Measurements from ENCODE around the gene DNER. TPM values are rescaled to one million over a fixed set of nuclear protein-coding genes. Genes with fewer than 3 reads are reported as not detected.

The DNER gene
- polyA plus RNA-seq, 1 of the 3 experiments (the other 2 are of a cell fraction) = 1.4 TPM

DNA sequence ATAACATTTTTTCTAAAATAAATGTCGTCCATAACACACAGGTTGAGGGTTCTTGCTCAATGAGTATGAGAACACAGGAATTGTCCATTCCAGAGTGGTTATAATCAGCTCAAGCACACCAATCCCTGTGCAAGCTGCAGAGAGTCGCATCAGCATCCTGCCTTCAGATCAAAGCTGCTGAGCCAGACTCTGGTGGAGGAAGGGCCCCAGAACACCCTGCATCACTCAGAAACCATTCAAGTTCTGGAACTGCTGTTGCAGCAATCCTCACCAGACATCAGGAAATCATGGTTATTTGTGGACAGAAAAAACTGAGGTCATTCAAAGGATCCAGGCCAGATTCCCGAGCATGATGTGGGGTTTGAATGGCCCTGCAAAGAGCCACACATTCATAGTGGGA, 44.5 kb downstream of the DNER start (continued):
- TF ChIP-seq, protein P1, sequence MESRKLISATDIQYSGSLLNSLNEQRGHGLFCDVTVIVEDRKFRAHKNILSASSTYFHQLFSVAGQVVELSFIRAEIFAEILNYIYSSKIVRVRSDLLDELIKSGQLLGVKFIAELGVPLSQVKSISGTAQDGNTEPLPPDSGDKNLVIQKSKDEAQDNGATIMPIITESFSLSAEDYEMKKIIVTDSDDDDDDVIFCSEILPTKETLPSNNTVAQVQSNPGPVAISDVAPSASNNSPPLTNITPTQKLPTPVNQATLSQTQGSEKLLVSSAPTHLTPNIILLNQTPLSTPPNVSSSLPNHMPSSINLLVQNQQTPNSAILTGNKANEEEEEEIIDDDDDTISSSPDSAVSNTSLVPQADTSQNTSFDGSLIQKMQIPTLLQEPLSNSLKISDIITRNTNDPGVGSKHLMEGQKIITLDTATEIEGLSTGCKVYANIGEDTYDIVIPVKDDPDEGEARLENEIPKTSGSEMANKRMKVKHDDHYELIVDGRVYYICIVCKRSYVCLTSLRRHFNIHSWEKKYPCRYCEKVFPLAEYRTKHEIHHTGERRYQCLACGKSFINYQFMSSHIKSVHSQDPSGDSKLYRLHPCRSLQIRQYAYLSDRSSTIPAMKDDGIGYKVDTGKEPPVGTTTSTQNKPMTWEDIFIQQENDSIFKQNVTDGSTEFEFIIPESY (IDR thresholded peaks at IDR 0.05; ENCODE audit: borderline replicate concordance, low read depth) = no peak
- no peak for TF ChIP-seq TEAD4 (IDR thresholded peaks at IDR 0.05; ENCODE audit: borderline replicate concordance, insufficient read depth)

DNA sequence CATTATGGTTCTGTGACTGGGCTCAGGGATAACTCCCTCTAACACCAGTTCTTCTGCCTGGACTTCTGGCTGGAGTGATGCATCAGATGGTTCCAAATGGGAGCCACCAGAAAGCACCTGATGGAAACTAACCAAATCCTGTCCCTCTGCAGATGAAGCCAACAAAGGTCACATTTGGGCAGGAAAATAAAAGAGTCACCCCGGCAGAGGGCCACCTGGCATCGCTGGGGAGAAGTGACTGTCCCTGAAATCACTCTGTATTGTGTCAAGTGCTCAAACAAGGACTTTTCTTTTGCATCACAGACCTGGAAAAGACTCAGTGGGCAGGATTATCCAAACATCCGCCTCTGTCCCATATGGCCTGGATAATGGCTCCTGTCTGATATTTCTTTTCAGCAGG, 47.5 kb downstream of the DNER start:
- Histone ChIP-seq H3K9ac (no peak overlapping the region), H3K27ac (ENCODE audit: low read depth in 2 of 2, low read length in 1 of 2) (no peak overlapping the region), H2AFZ (ENCODE audit: low read depth) (no peak overlapping the region), H4K20me1 (ENCODE audit: insufficient read depth) (no peaks in the 10 kb centered on the region), H3F3A (replicated peaks; ENCODE audit: insufficient read depth) (no peaks in the 10 kb centered on the region), H3K4me1 (ENCODE audit: control insufficient read depth in 1 of 2, insufficient read depth in 2 of 2, low read depth in 1 of 2, low read length in 1 of 2) (peaks cover 0 to 5% of the 10 kb centered on the region in 2 experiments; a peak in 1 of 4 replicates), H3K79me2 (ENCODE audit: insufficient read depth) (no peaks in the 10 kb centered on the region), H3K9me3 (no peaks in the 10 kb centered on the region), H3K27me3 (ENCODE audit: insufficient read depth) (no peaks in the 10 kb centered on the region), H3K4me2 (no peak overlapping the region), H3K4me3 (ENCODE audit: low read depth in 2 of 2, low read length in 1 of 2) (no peak overlapping the region), H3K9me2 (no peaks in the 10 kb centered on the region), H3K36me3 (replicated peaks in 1 of 2; ENCODE audit: control insufficient read depth in 1 of 2, insufficient read depth in 2 of 2, low read length in 1 of 2) (no peaks in the 10 kb centered on the region)
- ChIA-PET POLR2A (no interaction called here), CTCF (interaction anchor here (1.0 kb wide), 1 partner anchor 18 kb away, joined by 3 read pairs; no protein-coding TSS in a partner anchor)
- TF ChIP-seq NRF1 (IDR thresholded peaks at IDR 0.05; ENCODE audit: low read depth, low read length) (no peak), GATA2 (CRISPR knock-in tag; IDR thresholded peaks at IDR 0.05) (no peak), EP300 (IDR thresholded peaks at IDR 0.05; ENCODE audit: borderline replicate concordance in 1 of 2, low read depth in 1 of 2, low read length in 1 of 2) (no peak)
- no peak for DNase-seq
- 20% methylated on average over 3 of the region's 3 CpGs for WGBS (ENCODE audit: low lambda C conversion rate)

DNA sequence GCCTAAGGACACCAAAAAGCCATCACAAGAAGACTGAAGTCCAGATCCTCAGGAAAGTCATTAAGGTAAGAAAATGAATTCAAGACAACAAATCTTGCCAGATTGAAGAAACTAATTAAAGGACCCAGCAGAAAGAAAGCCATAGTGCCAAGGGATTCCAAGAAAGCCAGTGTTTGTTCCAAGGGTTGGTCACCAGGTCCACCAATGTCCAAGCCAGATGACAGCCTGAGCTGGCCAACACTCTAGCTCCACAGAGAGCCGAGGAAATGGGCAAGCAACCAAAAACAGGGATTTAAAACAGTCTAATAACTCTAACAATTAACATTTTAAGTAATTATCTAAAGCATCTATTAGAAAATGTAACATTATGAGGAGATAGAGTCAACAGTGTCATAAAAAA, 49.2 kb downstream of the DNER start:
- WGBS (ENCODE audit: low lambda C conversion rate) = 11% methylated on average over 1 of the region's 1 CpG
- no peaks in the 10 kb centered on the region for H3K27me3 ChIP-seq (ENCODE audit: insufficient read depth)
- no peaks in the 10 kb centered on the region for H3K9me3 ChIP-seq
- POLR2A ChIA-PET = no interaction called here
- DNase-seq = no peak
- no peaks in the 10 kb centered on the region for H3F3A ChIP-seq (replicated peaks; ENCODE audit: insufficient read depth)
- no peak overlapping the region for H3K4me2 ChIP-seq
- no peaks in the 10 kb centered on the region for H3K79me2 ChIP-seq (ENCODE audit: insufficient read depth)
- H3K9me2 ChIP-seq = no peaks in the 10 kb centered on the region
- H4K20me1 ChIP-seq (ENCODE audit: insufficient read depth) = no peaks in the 10 kb centered on the region
- TF ChIP-seq POLR2AphosphoS5 (IDR thresholded peaks at IDR 0.05; ENCODE audit: low read depth, low read length) (no peak), NRF1 (IDR thresholded peaks at IDR 0.05; ENCODE audit: low read depth, low read length) (no peak), GABPA (IDR thresholded peaks at IDR 0.05; ENCODE audit: low read depth) (no peak), MEF2A (IDR thresholded peaks at IDR 0.05; ENCODE audit: borderline replicate concordance, low read depth) (no peak), YY1 (IDR thresholded peaks at IDR 0.05; ENCODE audit: low read depth) (no peak), JUND (IDR thresholded peaks at IDR 0.05) (no peak), FOXJ3 (CRISPR knock-in tag; IDR thresholded peaks at IDR 0.05) (no peak), SMC3 (IDR thresholded peaks at IDR 0.05; ENCODE audit: low read depth, low read length) (no peak), RCOR1 (IDR thresholded peaks at IDR 0.05; ENCODE audit: low read length) (no peak), EP300 (IDR thresholded peaks at IDR 0.05; ENCODE audit: borderline replicate concordance in 1 of 2, low read depth in 1 of 2, low read length in 1 of 2) (no peak), RAD21 (IDR thresholded peaks at IDR 0.05; ENCODE audit: low read length) (no peak)
- TF ChIP-seq, protein P2, sequence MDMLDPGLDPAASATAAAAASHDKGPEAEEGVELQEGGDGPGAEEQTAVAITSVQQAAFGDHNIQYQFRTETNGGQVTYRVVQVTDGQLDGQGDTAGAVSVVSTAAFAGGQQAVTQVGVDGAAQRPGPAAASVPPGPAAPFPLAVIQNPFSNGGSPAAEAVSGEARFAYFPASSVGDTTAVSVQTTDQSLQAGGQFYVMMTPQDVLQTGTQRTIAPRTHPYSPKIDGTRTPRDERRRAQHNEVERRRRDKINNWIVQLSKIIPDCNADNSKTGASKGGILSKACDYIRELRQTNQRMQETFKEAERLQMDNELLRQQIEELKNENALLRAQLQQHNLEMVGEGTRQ (IDR thresholded peaks at IDR 0.05; ENCODE audit: borderline replicate concordance, low read depth, low read length) = no peak
- TF ChIP-seq, protein P3, sequence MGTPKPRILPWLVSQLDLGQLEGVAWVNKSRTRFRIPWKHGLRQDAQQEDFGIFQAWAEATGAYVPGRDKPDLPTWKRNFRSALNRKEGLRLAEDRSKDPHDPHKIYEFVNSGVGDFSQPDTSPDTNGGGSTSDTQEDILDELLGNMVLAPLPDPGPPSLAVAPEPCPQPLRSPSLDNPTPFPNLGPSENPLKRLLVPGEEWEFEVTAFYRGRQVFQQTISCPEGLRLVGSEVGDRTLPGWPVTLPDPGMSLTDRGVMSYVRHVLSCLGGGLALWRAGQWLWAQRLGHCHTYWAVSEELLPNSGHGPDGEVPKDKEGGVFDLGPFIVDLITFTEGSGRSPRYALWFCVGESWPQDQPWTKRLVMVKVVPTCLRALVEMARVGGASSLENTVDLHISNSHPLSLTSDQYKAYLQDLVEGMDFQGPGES (IDR thresholded peaks at IDR 0.05; ENCODE audit: low read depth, low read length) = no peak
- TF ChIP-seq, protein P4, sequence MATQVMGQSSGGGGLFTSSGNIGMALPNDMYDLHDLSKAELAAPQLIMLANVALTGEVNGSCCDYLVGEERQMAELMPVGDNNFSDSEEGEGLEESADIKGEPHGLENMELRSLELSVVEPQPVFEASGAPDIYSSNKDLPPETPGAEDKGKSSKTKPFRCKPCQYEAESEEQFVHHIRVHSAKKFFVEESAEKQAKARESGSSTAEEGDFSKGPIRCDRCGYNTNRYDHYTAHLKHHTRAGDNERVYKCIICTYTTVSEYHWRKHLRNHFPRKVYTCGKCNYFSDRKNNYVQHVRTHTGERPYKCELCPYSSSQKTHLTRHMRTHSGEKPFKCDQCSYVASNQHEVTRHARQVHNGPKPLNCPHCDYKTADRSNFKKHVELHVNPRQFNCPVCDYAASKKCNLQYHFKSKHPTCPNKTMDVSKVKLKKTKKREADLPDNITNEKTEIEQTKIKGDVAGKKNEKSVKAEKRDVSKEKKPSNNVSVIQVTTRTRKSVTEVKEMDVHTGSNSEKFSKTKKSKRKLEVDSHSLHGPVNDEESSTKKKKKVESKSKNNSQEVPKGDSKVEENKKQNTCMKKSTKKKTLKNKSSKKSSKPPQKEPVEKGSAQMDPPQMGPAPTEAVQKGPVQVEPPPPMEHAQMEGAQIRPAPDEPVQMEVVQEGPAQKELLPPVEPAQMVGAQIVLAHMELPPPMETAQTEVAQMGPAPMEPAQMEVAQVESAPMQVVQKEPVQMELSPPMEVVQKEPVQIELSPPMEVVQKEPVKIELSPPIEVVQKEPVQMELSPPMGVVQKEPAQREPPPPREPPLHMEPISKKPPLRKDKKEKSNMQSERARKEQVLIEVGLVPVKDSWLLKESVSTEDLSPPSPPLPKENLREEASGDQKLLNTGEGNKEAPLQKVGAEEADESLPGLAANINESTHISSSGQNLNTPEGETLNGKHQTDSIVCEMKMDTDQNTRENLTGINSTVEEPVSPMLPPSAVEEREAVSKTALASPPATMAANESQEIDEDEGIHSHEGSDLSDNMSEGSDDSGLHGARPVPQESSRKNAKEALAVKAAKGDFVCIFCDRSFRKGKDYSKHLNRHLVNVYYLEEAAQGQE (IDR thresholded peaks at IDR 0.05; ENCODE audit: low read depth, low read length) = no peak
- TF ChIP-seq, protein P5, sequence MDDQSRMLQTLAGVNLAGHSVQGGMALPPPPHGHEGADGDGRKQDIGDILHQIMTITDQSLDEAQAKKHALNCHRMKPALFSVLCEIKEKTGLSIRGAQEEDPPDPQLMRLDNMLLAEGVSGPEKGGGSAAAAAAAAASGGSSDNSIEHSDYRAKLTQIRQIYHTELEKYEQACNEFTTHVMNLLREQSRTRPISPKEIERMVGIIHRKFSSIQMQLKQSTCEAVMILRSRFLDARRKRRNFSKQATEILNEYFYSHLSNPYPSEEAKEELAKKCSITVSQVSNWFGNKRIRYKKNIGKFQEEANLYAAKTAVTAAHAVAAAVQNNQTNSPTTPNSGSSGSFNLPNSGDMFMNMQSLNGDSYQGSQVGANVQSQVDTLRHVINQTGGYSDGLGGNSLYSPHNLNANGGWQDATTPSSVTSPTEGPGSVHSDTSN (IDR thresholded peaks at IDR 0.05) = no peak
- H3K4me3 ChIP-seq (ENCODE audit: low read depth in 2 of 2, low read length in 1 of 2) = no peak overlapping the region
- H3K27ac ChIP-seq (ENCODE audit: low read depth in 2 of 2, low read length in 1 of 2) = no peak overlapping the region
- no peak overlapping the region for H3K9ac ChIP-seq
- H3K36me3 ChIP-seq (replicated peaks in 1 of 2; ENCODE audit: control insufficient read depth in 1 of 2, insufficient read depth in 2 of 2, low read length in 1 of 2) = no peaks in the 10 kb centered on the region
- H3K4me1 ChIP-seq (ENCODE audit: control insufficient read depth in 1 of 2, insufficient read depth in 2 of 2, low read depth in 1 of 2, low read length in 1 of 2) = peaks cover 0 to 5% of the 10 kb centered on the region in 2 experiments; a peak in 1 of 4 replicates
- H2AFZ ChIP-seq (ENCODE audit: low read depth) = no peak overlapping the region
- CTCF ChIA-PET = no interaction called here
